AG08395 (cell line): Measurements from ENCODE around the gene TMEM164.

Experiments
- DNase-seq: peaks from one replicate; pipeline ENCODE4 v3.0.0; 2012; ENCODE audit warnings: mixed read lengths, low spot score

Gene TMEM164

DNA sequence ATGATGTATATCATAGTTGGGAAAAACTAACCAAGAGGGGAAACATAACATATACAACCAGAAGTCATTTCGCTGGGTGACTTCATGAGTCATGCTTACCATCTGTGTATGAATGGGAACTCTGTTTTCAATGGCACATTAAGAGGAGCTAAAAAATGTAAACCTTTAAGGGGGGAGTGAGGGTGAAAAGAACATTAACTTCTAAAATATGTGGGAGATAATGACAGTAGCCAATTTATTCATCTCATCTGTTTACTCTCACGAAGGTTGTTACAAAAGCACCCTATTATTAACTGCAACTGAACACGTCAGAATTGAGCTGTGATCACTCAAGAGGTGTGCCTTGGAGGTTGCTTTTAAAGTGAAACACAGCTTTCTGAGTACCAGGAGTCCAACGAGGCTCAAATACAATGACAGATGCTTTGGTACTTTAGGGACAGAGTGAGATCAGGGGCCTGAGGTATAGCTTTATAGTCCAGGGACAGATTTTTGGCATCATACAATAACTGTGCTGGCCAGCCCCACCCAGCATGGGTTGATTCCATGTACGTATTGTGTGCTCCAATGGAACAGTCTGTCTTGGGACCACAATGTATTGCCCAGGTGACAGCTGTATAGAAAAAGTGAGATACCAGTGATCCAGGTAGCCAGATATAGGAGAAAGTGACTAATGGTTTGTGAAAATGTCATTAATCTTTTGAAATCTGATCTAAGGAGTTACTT is 207.7 kb downstream of the TMEM164 start:
- peak; percentile 57 for DNase-seq

DNA sequence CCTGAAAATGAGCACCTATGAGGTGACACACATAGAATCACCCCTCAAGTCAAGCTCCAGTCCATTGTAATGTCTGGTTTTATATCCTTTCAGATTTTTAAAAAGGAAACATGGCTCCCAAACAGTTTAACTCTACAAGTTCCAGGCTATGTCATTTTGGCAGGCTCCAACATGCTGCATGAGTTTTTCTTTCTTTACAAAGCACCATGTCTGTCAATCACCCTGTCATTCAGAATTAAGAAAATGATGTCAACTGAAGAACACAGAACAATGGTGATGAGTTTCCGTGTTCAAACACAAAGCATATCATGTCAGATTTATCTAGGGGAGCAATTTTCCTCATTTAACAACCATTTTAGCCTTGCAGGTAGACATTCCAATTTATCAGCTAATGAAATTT is 208.4 kb downstream of the TMEM164 start:
- DNase-seq = no peak

DNA sequence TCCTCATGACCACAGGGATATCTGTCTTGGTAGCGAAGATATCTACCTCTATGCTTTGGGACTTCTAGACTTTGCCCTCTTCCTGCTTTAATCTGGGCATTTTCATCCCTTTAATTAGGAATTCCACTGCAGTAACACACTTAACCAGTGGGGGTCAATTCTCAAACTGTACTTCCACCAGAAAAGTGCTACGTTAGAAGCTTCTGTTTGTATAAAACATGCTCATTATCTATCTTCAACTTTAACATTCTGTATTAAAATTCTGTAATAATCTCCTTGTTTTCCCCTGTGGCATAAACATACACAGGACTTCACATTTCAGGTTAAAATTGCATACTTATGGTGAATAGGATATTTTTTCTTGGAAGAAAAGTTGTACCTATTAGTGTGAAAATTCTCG is 209.4 kb downstream of the TMEM164 start:
- no peak for DNase-seq

DNA sequence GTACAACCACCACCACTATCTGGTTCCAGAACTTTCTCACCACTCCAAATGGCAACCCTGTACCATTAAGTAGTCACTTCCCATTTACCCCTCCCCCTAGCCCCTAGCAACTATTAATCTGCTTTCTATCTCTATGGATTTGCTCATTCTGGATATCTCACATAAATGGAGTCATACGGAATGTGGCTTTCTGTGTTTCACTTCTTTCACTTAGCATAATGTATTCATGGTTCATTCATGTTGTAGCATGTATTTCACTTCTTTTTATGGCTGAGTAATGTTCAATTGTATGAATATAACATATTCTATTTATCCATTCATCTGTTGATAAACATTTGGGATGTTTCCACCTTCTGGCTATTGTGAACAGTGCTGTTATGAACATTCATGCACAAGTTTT is 210.3 kb downstream of the TMEM164 start:
- DNase-seq = no peak

DNA sequence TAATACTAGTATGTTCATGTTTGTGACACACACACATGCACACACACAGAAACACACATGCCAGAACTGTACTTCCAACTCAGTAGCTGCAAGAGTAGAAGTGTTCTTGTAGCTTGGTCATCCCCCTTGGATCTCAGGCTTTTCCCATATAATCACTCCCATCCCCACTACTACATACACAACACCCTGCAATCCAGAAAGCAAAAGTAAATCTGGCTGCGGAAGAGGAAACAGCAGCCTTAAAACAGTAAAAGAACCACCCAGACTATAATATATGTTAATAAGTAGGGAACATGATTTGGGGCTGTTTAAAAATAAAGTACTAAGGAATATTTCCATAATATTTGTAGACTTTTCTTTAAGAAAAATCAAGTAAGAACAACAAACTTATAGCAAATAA is 211.8 kb downstream of the TMEM164 start:
- DNase-seq = no peak

DNA sequence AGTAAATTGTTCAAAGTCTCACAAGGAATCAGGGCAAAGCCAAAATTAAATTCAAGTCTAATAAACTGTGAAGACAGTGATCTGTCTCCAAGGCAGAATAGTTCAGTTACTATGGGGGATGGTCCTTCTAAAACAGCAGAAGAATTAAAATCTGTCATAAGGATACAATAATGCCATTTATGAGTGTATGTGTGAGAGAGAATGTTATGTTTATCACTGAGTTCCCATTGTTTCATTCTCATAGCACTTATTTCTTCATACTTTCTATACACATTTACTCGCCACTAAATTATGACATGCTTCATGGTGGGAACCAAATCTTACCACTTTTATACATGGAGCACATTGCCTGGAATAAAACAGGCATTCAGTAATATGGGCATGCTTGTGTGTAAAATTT is 212.5 kb downstream of the TMEM164 start:
- no peak for DNase-seq

DNA sequence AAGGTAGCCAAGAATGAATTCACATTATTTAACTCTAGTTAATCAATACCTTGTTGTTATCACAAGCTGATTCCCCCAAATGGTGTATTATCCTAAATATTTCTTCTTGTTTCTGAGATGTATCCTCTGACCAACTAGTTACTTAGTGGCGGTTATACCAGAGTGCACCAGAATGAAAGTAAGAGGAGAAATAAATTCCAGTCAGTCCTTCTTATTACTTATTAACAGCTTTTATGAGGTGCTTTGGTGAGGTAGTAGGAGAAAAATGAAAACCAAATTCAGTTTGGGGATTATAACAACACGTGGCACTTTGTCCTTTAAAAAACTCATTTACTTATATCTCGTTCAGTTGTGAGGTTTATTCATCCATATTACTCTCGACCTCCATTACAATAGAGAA is 213.1 kb downstream of the TMEM164 start:
- DNase-seq = no peak

DNA sequence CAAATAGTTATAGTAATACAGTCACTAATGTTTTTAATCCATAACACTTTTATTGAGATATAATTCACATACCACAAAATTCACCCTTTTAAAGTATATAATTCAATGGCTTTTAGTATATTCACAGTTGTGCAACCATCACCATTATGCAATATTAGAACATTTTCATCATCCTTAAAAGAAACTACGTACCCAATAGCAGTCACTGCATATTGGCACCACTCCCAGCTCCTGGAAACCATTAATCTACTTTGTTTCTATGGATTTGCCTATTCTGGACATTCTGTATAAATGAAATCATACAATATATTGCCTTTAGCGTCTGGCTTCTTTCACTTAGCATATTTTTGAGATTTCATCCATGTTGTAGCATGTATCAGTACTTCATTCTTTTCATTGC is 215.7 kb downstream of the TMEM164 start:
- DNase-seq = no peak

DNA sequence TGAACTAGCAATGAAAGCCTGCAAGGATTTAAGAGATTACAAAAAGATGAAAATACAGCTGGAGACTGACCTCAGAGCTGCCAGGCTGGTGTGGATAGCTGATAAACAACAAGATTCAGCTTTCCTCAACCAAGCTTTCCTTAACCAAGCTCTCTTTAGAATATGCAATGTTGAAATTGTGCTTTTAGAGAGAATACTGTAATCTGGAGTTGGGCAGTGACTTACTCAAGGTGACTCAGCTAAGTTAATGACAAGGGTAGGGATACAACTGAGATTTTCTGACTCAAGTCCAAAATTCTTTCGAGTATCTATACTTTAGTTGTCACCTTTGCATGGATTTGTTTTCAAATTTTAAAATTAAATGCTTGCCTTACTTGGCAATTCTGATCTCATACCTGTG is 217.0 kb downstream of the TMEM164 start:
- peak; percentile 20 for DNase-seq

DNA sequence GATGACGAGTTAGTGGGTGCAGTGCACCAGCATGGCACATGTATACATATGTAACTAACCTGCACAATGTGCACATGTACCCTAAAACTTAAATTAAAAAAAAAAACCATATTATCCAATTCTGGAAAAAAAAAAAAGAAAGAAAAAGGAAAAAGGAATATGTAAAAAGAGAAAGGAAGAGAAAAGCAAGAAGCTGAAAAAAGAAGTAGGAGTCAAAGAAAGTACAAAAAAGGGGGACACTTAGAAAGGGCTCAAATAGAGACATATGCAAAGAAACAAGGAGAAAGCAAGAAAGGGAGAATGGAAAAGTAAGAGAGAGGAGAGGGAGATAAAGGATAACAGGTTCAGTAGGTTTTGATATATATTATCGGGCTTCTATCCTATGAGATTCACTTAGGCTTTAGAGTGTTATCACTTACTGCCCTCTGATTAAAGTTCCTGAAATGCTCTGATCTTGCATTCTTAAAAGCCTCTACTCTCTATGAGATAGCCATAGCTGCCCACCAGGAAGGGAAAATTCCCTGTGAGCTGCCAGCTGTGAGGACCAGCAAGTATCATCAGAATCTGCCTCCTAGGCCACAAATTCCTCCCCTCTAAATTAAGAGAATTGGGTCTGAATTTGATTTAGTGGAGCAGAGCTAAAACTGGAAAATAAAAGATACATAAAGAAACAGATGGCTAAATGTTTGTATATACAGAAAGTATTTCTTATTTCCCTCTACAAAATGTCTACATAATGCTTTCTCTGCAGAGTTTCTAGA is 219.8 kb downstream of the TMEM164 start:
- DNase-seq = no peak

DNA sequence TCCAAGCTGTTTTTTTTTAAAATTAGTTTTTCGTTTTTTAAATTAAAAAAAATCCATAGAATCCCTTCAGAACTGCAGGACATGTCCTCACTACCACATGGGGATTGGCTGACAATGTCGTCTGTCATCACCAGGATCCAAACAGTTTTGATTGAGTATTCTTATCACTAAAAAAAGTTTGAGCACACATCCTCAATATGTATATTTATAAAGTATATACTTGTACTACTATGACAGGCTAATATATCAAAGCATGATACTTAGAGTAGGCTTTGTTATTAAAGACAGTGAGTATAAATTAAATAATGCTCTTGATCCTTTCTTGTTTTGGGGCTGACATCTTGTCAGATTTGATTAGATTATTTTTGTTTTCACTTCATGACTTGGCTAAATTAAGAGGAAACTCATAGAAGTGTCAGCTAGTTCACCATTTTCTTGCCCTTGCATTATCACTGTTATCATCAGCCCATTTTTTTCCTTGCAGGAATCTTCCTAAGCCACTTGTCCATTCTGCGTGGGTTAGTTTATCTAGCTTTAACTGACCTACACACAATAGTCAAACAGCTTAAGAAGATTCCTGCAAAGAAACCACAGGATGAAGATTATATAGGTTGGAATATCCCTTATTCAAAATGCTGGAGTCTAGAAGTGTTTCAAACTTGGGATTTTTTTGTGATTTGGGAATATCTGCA is 222.2 kb downstream of the TMEM164 start:
- no peak for DNase-seq

DNA sequence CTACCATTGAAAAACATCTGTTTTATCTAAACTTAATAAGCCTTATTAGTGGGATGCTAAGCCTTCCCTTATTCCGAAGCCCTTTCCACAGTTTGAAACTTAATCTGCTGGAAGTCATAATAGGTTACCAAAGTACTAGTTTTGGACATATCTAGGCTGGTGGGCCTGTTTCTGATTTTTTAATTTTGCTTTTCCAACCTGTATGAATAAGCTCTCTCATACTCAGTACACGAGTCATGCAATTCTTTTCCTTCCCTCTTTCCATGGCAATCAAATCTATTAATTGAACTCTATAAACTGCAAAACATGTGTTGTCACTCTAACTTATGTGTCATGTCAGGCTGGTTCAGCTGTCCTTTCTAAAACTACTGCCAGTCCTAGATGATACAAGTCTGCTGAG is 224.0 kb downstream of the TMEM164 start:
- no peak for DNase-seq
